Hematopoietic multipotent progenitor cell treated with erythropoietin and hydrocortisone succinate and interleukin-3 and kit ligand, for 15 days (in vitro differentiated cells): ENCODE measurements around the gene LARGE1.

Experiments used
- DNase-seq: peaks from one replicate; pipeline ENCODE4 v3.0.0-alpha.2; 2015; ENCODE audit warnings: low spot score

LARGE1 gene

GRCh38 chr22:33853200-33854097, 66.8 kb downstream of the LARGE1 start:
- DNase-seq, result no peak

GRCh38 chr22:33851821-33852384, 68.4 kb downstream of the LARGE1 start:
- DNase-seq, result no peak

GRCh38 chr22:33851240-33851639, 69.0 kb downstream of the LARGE1 start:
- DNase-seq, result no peak

GRCh38 chr22:33850724-33851123, 69.6 kb downstream of the LARGE1 start:
- DNase-seq, result no peak

GRCh38 chr22:33850193-33850592, 70.1 kb downstream of the LARGE1 start:
- no peak for DNase-seq

- DNase-seq, result no peak
Observed at GRCh38 chr22:33848251-33848650, 72.0 kb downstream of the LARGE1 start.

GRCh38 chr22:33844273-33844672, 76.0 kb downstream of the LARGE1 start:
- no peak for DNase-seq

GRCh38 chr22:33842421-33843094, 77.7 kb downstream of the LARGE1 start:
- no peak for DNase-seq

GRCh38 chr22:33842006-33842354, 78.3 kb downstream of the LARGE1 start:
- DNase-seq, result no peak

- DNase-seq, result no peak
Observed at GRCh38 chr22:33841281-33842005, 78.8 kb downstream of the LARGE1 start.

- DNase-seq, result no peak
Observed at GRCh38 chr22:33838644-33839043, 81.6 kb downstream of the LARGE1 start.

- DNase-seq, result no peak
Observed at GRCh38 chr22:33837826-33838225, 82.5 kb downstream of the LARGE1 start.

- DNase-seq, result no peak
Observed at GRCh38 chr22:33835265-33835664, 85.0 kb downstream of the LARGE1 start.

GRCh38 chr22:33832558-33833151, 87.6 kb downstream of the LARGE1 start:
- no peak for DNase-seq

- no peak for DNase-seq
Observed at GRCh38 chr22:33831651-33832050, 88.6 kb downstream of the LARGE1 start.

GRCh38 chr22:33831207-33831606, 89.1 kb downstream of the LARGE1 start:
- no peak for DNase-seq

GRCh38 chr22:33829546-33830280, 90.6 kb downstream of the LARGE1 start:
- DNase-seq, result no peak

GRCh38 chr22:33828302-33828701, 92.0 kb downstream of the LARGE1 start:
- DNase-seq, result no peak

- DNase-seq, result no peak
Observed at GRCh38 chr22:33825761-33826160, 94.5 kb downstream of the LARGE1 start.

- DNase-seq, result no peak
Observed at GRCh38 chr22:33823552-33823951, 96.7 kb downstream of the LARGE1 start.

- no peak for DNase-seq
Observed at GRCh38 chr22:33821290-33821689, 99.0 kb downstream of the LARGE1 start.
